Neural progenitor cell (in vitro differentiated cells): ENCODE results near the gene KCNB1.

Experiments used
- EZH2phosphoT487 ChIP-seq: fragments of 200-600 bp; sonication (generic); IDR thresholded peaks from 2 replicates; pipeline ENCODE4 v1.6.1; 2017; ENCODE audit warnings: antibody characterized with exemption
- TF ChIP-seq, protein P1 (sequence below): fragments of 200-600 bp; sonication (generic); IDR thresholded peaks from 2 replicates; pipeline ENCODE4 v1.5.1; 2017; ENCODE audit warnings: antibody characterized with exemption, mild to moderate bottlenecking

DNA sequence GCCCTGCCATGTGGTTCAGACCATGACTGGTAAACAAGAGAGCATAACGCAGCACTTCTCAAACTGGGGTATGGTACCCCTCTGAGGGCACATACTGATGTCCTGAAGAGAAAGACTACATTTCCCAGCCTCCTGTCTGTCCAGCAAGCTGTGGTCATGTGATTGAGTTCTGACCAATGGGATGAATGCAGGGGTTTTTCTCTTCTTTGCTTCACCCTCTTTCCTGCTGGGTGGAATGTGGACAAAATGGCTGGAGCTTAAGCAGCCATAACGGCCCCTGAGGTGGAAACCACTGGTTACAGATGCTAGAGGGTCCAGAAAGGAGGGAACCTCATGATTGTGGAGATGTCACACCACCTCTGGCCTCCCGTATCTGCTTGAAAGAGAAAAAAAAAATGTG, 19.4 kb upstream of the KCNB1 start:
- TF ChIP-seq, protein P1, sequence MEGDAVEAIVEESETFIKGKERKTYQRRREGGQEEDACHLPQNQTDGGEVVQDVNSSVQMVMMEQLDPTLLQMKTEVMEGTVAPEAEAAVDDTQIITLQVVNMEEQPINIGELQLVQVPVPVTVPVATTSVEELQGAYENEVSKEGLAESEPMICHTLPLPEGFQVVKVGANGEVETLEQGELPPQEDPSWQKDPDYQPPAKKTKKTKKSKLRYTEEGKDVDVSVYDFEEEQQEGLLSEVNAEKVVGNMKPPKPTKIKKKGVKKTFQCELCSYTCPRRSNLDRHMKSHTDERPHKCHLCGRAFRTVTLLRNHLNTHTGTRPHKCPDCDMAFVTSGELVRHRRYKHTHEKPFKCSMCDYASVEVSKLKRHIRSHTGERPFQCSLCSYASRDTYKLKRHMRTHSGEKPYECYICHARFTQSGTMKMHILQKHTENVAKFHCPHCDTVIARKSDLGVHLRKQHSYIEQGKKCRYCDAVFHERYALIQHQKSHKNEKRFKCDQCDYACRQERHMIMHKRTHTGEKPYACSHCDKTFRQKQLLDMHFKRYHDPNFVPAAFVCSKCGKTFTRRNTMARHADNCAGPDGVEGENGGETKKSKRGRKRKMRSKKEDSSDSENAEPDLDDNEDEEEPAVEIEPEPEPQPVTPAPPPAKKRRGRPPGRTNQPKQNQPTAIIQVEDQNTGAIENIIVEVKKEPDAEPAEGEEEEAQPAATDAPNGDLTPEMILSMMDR, result no peak
- TF ChIP-seq EZH2phosphoT487, result no peak
